T-helper 17 cell (primary cell): ENCODE measurements around the gene GSX2. TPM values are rescaled to one million over a fixed set of nuclear protein-coding genes. Genes with fewer than 3 reads are reported as not detected.
"Not testable (repeated sequence)": the region's sequence is repeated elsewhere in the genome, so short reads cannot be mapped to it uniquely, and the experiment has no call there.

ENCODE experiments used
- ATAC-seq: fragments of 150-1000 bp; cut with Tn5 transposase; 2 replicates; pipeline ENCODE4 v1.10.0; 2021; ENCODE audit warnings: mild to moderate bottlenecking, moderate library complexity
- DNase-seq, 3 donors: peaks; one replicate each; pipeline versions ENCODE4 v3.0.0 to v3.0.0-alpha.2; 2020 to 2021
- H3K9me3 ChIP-seq: one replicate; pipeline ENCODE4 v1.7.0; 2013; ENCODE audit warnings: low read length, mild to moderate bottlenecking; ENCODE audit not compliant: control insufficient read depth, poor library complexity, severe bottlenecking
- H3K27ac Mint-ChIP-seq: one replicate; pipeline ENCODE4 v1.8.0; 2022; ENCODE audit warnings: mild to moderate bottlenecking, moderate library complexity, mixed read lengths
- H3K27me3 Mint-ChIP-seq: one replicate; pipeline ENCODE4 v1.8.0; 2022; ENCODE audit warnings: mixed read lengths
- H3K36me3 Mint-ChIP-seq: one replicate; pipeline ENCODE4 v1.8.0; 2022; ENCODE audit warnings: low read depth, mixed read lengths
- H3K4me1 Mint-ChIP-seq: one replicate; pipeline ENCODE4 v1.8.0; 2022; ENCODE audit warnings: mild to moderate bottlenecking, mixed read lengths
- H3K4me3 Mint-ChIP-seq: one replicate; pipeline ENCODE4 v1.8.0; 2022; ENCODE audit warnings: mild to moderate bottlenecking, moderate library complexity, mixed read lengths
- total RNA-seq, 4 donors: library from RNA in 2 of 4; stranded (reverse) in 2 of 4; gene quantifications; one replicate each; pipeline ENCODE4 v1.2.3 and lab custom pipeline; 2022 to 2026

Gene GSX2
- total RNA-seq, 2 donors from 2014 or later, result not detected

DNA sequence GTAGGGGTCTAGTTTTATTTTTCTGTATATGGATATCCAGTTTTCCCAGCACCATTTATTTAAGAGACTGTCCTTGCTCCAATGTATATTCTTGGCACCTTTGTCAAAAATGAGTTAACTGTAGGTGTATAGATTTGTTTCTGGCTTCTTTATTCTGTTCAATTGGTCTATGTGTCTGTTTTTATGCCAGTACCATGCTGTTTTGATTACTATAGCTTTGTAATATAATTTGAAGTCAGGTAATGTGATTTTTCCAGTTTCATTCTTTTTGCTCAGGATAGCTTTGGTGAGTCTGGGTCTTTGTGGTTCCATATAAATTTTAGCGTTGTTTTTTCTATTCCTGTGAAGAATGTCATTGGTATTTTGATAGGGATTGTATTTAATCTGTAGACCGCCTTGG is 28.7 kb downstream of the GSX2 start:
- H3K36me3 Mint-ChIP-seq, H3K9me3 ChIP-seq, DNase-seq, H3K4me3 Mint-ChIP-seq, H3K4me1 Mint-ChIP-seq, H3K27ac Mint-ChIP-seq, ATAC-seq, H3K27me3 Mint-ChIP-seq: not testable (repeated sequence)

DNA sequence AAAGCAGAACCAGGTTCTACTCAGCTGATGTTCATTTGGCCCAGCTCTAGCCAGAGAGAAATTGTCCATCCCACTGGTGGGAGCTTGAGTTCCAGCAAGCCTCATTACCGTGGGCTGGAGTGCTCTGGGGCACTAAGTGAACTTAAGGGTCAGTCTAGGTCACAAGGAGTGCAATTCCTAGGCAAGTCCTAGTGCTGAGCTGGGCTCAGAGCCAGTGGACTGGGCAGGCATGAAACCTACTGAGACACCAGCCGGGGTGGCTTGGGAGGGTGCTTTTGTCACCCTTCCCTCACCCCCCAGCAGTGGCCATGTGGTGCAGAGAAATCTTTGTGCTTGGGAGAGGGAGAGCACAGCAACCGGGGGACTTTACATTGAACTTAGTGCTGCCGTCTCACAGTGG is 39.4 kb downstream of the GSX2 start:
- H3K27ac Mint-ChIP-seq, result no peak overlapping the region
- DNase-seq, result no peak
- ATAC-seq, result no peak
- H3K36me3 Mint-ChIP-seq, result peaks cover 4% of the 10 kb centered on the region
- H3K4me1 Mint-ChIP-seq, result no peaks in the 10 kb centered on the region
- H3K4me3 Mint-ChIP-seq, result no peak overlapping the region
- H3K9me3 ChIP-seq, result no peaks in the 10 kb centered on the region
- H3K27me3 Mint-ChIP-seq, result peaks cover 13% of the 10 kb centered on the region

DNA sequence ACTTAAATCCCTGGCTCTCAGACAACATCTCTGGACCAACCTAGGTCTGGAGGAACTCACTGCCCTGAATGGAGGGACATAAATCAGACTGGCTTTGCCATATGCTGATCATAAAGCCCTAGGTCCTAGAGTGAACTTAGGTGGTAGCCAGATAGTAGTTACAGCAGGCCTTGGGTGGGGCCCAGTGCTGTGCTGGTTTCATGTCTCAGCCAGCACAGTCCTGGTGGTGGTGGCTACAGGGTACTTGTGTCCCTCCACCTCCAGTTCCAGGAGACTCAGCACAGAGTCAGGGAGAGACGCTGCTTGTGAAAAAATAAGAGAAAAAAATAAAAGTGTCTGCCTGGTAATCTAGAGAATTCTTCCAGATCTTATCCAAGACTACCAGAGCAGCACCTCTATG is 40.3 kb downstream of the GSX2 start:
- no peak for ATAC-seq
- no peak overlapping the region for H3K27ac Mint-ChIP-seq
- no peak overlapping the region for H3K4me3 Mint-ChIP-seq
- H3K4me1 Mint-ChIP-seq, result peaks cover 5% of the 10 kb centered on the region
- peaks cover 12% of the 10 kb centered on the region for H3K27me3 Mint-ChIP-seq
- no peaks in the 10 kb centered on the region for H3K9me3 ChIP-seq
- peaks cover 2% of the 10 kb centered on the region for H3K36me3 Mint-ChIP-seq
- DNase-seq, result no peak

DNA sequence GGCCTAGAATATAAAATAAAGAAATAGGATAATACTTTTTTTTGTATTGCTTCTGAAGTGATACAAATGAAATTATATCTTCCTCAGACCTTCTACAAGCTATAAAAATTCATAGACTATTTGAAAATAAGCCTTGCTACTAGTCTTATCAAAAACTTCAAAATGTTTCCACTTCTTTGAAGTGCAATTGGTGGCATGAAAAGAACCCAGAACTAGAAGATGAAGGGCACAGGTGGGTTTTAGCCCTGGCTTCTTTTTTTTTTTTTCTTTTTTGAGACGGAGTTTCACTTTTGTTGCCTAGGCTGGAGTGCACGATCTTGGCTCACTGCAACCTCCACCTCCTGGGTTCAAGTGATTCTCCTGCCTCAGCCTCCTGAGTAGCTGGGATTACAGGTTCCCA is 44.2 kb downstream of the GSX2 start:
- no peak overlapping the region for H3K4me3 Mint-ChIP-seq
- H3K4me1 Mint-ChIP-seq, result peaks cover 6% of the 10 kb centered on the region
- no peak for ATAC-seq
- H3K27me3 Mint-ChIP-seq, result peaks cover 7% of the 10 kb centered on the region
- H3K36me3 Mint-ChIP-seq, result no peaks in the 10 kb centered on the region
- no peak for DNase-seq
- H3K27ac Mint-ChIP-seq, result no peak overlapping the region
- H3K9me3 ChIP-seq, result no peaks in the 10 kb centered on the region

DNA sequence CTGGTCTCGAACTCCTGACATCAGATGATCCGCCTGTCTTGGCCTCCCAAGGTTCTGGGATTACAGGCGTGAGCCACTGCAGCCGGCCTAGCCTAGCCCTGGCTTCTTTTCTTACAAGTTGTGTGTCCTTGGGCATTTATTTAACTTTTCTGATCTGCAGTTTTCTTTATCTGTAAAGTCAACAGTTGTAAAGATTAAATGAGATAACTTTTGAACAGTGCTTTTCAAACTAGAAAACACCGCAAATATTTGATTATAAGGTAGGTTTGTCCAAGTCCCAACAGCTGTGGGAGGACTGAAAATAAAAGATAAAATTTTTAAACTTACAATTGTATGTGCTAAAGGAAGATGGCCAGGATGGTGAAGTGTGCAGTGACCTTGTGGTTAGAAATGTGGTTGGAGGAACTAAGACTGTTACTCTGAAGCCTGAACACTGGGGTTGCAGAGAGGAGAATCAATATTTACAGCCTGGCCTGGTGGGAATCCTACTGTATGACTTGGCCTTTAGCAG is 44.8 kb downstream of the GSX2 start:
- peaks cover 4% of the 10 kb centered on the region for H3K27me3 Mint-ChIP-seq
- DNase-seq (no peak), ATAC-seq (no peak)
- H3K9me3 ChIP-seq, result no peaks in the 10 kb centered on the region
- no peaks in the 10 kb centered on the region for H3K36me3 Mint-ChIP-seq
- peaks cover 6% of the 10 kb centered on the region for H3K4me1 Mint-ChIP-seq
- no peak overlapping the region for H3K4me3 Mint-ChIP-seq
- H3K27ac Mint-ChIP-seq, result no peak overlapping the region

DNA sequence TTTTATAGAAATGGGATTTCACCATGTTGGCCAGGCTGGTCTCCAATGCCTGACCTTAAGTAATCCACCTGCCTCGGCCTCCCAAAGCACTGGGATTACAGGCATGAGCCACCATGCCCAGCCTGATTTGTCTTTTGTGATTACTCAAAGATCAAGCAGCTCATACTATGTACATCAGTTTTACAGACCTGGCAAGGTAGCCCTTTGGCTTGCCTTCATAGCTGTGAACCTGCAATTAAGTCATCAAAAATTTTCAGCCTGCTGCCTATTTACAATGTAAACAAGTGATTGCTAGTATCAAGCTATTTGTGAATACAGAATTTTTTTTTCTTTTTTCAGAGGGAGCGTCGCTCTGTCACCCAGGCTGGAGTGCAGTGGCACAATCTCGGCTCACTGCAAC is 46.2 kb downstream of the GSX2 start:
- H3K9me3 ChIP-seq, result no peaks in the 10 kb centered on the region
- DNase-seq, result no peak
- Mint-ChIP-seq H3K36me3 (peaks cover 2% of the 10 kb centered on the region), H3K27me3 (peaks cover 13% of the 10 kb centered on the region), H3K4me3 (no peak overlapping the region), H3K27ac (no peak overlapping the region), H3K4me1 (peaks cover 6% of the 10 kb centered on the region)
- no peak for ATAC-seq

DNA sequence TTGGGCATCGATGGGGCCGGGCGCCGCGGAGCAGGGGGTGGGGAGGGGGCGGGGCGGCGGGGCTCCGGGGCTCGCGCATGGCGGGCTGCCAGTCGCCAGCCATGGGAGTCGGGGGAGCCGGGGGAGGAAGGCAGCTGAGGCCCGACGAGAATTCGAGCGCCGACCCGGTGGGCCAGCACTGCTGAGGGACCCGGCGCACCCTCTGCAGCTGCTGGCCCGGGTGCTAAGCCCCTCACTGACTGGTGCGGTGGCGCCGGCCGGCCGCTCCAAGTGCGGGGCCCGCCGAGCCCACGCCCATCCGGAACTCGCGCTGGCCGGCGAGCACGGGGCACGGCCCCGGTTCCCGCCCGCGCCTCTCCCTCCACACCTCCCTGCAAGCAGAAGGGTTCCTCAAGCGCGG is 49.4 kb downstream of the GSX2 start:
- no peak overlapping the region for H3K4me3 Mint-ChIP-seq
- peaks cover 39% of the 10 kb centered on the region for H3K27me3 Mint-ChIP-seq
- no peak for DNase-seq
- H3K9me3 ChIP-seq, result no peaks in the 10 kb centered on the region
- H3K4me1 Mint-ChIP-seq, result peaks cover 6% of the 10 kb centered on the region
- H3K36me3 Mint-ChIP-seq, result peaks cover 4% of the 10 kb centered on the region
- ATAC-seq, result no peak
- H3K27ac Mint-ChIP-seq, result no peak overlapping the region

Other genes starting within 250 kb of the GSX2 start
- 10 to 100 TPM; 43.0 to 70.1 TPM for gene CHIC2, start 35.6 kb upstream of the GSX2 start, total RNA-seq
- under 1 TPM in 1 of 2 donors, not detected in 1; 0.63 TPM for gene PDGFRA, start 129.1 kb downstream of the GSX2 start, total RNA-seq